Natural killer cell treated with Interleukin-12 subunit alpha and Interleukin-12 subunit beta and Interleukin-15 and Interleukin-18, amount 100 ng/mL, for 72 hours (primary cell): ENCODE data around the gene CNTN4. TPM values are rescaled to one million over a fixed set of nuclear protein-coding genes. Genes with fewer than 3 reads are reported as not detected.

Experiments
- ATAC-seq, 2 donors: fragments of 150-1000 bp; cut with Tn5 transposase in 1 of 2; sonication (Bioruptor Pico), chemical (Tn5 transposase) in 1 of 2; 2 replicates each; pipeline ENCODE4 v1.10.0; 2021
- DNase-seq: peaks from one replicate; pipeline ENCODE4 v3.0.0; 2022; ENCODE audit warnings: low spot score
- H3K27ac Mint-ChIP-seq, 2 donors: 1 replicate in 1 of 2; 2 replicates in 1 of 2; pipeline ENCODE4 v1.8.0; 2022; ENCODE audit warnings: mixed read lengths in 2 of 2, mild to moderate bottlenecking in 1 of 2, moderate library complexity in 1 of 2
- H3K27me3 Mint-ChIP-seq, 2 donors: 1 replicate in 1 of 2; 2 replicates in 1 of 2; pipeline ENCODE4 v1.8.0; 2022; ENCODE audit warnings: mixed read lengths in 2 of 2
- H3K36me3 Mint-ChIP-seq: one replicate; pipeline ENCODE4 v1.8.0; 2022; ENCODE audit warnings: mixed read lengths
- H3K4me1 Mint-ChIP-seq, 2 donors: 1 replicate in 1 of 2; 2 replicates in 1 of 2; pipeline ENCODE4 v1.8.0; 2022; ENCODE audit warnings: low read depth in 2 of 2, mixed read lengths in 2 of 2, mild to moderate bottlenecking in 1 of 2
- H3K4me3 Mint-ChIP-seq: one replicate; pipeline ENCODE4 v1.8.0; 2022; ENCODE audit warnings: mixed read lengths
- H3K9me3 Mint-ChIP-seq: 2 replicates; pipeline ENCODE4 v1.8.0; 2022; ENCODE audit warnings: mixed read lengths
- total RNA-seq, 2 donors: library from RNA; stranded (reverse); gene quantifications; one replicate each; pipeline ENCODE4 v1.2.3, GENCODE V29; 2022

CNTN4 gene
- total RNA-seq, 2 donors from 2014 or later, result not detected

DNA sequence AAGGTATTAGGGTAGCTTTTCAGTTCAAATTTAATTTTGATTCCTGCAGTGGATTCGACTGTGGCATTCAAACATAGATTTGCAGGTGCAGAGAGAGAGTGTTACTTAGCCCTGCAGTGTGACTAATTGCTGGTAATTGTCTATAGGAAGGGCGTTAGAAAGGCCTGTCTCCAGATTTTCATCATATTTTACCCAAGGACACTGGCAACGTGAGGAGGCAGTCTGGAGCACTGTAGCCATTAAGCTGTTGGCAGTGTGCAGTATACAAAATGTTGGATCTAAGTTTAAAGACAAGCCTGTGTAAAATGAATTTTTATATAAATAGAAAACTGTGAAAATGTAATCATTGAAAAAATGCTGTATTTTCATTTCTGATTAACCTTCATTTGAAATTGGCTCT is 342.9 kb downstream of the CNTN4 start:
- no peak for ATAC-seq
- Mint-ChIP-seq H3K27me3 (no peaks in the 10 kb centered on the region), H3K4me1 (no peaks in the 10 kb centered on the region), H3K4me3 (no peak overlapping the region), H3K9me3 (peaks cover 7% of the 10 kb centered on the region), H3K36me3 (no peaks in the 10 kb centered on the region), H3K27ac (no peak overlapping the region)
- no peak for DNase-seq

DNA sequence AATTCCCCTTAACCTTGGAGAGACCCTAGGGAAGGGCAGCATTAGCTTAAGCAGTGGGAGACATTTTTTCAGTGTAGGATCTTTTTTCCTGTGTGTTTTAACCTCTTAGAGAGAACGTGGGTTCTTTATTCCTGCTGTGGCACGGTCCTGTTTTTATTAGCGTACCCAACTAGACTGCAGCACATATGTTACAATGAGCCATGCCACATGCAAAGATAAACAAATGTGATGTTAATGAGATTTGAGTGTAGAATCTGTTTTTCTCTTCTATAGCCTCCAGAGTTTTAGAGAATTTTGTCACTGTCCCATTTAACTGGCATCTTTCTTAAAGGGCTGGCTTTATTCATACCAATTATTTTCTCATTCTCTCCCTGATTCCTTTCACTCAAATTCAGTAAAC is 347.5 kb downstream of the CNTN4 start:
- DNase-seq (no peak), ATAC-seq (no peak)
- Mint-ChIP-seq H3K27ac (no peak overlapping the region), H3K36me3 (no peaks in the 10 kb centered on the region), H3K4me1 (no peaks in the 10 kb centered on the region), H3K27me3 (no peaks in the 10 kb centered on the region), H3K4me3 (no peak overlapping the region), H3K9me3 (peaks cover 8% of the 10 kb centered on the region)

DNA sequence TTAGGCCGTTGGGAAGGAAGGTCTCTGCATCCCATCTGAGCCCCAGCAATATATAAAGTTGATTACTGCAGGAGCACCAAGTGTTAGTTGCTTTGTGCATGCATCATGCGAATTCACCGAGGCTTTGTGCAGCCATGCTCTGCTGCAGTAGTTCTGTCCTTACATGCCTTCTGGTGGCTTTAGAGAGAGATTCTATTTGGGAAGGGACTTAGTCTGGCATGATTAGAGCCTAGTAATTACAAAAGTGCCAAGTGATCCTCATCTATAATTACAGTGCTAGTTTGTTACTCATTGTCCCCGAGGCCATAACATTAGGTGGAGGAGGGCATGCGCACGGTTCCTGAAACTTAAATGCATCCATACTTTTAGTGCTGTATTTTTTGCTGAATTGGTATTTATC is 353.6 kb downstream of the CNTN4 start:
- Mint-ChIP-seq H3K4me3 (no peak overlapping the region), H3K4me1 (no peaks in the 10 kb centered on the region), H3K27ac (no peak overlapping the region), H3K27me3 (no peaks in the 10 kb centered on the region), H3K36me3 (no peaks in the 10 kb centered on the region), H3K9me3 (peaks cover 4% of the 10 kb centered on the region)
- no peak for ATAC-seq
- DNase-seq, result no peak

DNA sequence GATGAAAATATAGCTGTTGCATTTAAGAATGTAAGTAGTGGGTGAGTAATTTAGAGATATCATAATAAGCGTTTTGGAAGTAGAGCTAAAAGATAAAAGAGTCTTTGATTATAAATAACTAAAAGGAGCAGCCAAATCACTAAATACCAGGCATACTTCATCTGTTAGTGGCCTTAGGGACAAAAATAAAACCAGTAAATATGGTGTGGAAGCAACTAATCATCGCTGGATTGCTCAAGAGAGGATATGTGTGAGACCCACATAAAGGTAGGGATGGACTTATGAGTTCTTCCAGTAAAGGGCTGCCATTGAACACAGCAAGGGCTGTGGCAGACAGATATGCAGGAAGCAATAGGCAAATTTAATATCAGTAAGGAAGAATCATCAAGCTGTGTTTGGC is 356.2 kb downstream of the CNTN4 start:
- Mint-ChIP-seq H3K4me1 (no peaks in the 10 kb centered on the region), H3K4me3 (no peak overlapping the region), H3K36me3 (no peaks in the 10 kb centered on the region), H3K27ac (no peak overlapping the region), H3K27me3 (no peaks in the 10 kb centered on the region), H3K9me3 (peaks cover under 1% of the 10 kb centered on the region)
- ATAC-seq (no peak), DNase-seq (no peak)

DNA sequence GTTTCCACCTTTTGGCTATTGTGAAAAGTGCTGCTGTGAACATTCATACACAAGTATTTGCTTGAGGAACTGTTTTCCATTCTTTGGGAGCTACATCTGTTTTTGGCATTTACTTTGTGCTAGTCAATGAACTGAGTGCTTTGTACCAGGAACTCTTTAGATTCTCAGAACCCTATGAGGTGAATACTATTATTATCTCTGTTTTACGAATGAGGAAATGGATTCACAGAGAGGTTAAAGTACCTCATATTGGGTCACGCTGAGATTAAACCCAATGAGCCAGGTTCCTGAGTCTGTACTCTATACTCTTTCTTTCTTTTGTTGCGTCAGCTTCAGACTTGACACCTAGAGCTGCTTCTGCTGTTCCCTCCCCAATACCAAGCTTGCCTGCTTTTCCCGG is 358.1 kb downstream of the CNTN4 start:
- no peak for ATAC-seq
- H3K36me3 Mint-ChIP-seq, result no peaks in the 10 kb centered on the region
- H3K4me1 Mint-ChIP-seq, result no peaks in the 10 kb centered on the region
- DNase-seq, result no peak
- H3K4me3 Mint-ChIP-seq, result no peak overlapping the region
- H3K27ac Mint-ChIP-seq, result no peak overlapping the region
- no peaks in the 10 kb centered on the region for H3K27me3 Mint-ChIP-seq
- H3K9me3 Mint-ChIP-seq, result no peaks in the 10 kb centered on the region

DNA sequence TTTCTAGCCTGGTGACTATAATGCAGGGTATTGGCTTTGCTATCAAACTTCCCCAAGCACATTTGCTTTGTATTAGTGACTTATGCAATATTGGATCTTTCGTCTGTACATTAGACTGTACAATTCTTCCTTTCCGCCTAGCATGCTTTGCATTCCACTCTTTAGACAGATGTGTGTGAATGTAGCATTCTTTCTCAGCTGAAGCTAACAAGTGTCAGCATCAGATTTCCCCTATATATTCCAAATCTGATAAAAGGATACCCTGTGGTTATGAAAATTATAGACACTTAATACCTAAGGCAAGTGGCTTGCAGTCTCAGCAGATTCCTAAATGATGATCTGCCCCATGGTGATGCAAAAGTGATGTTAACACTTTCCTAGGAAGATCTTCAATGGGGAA is 360.1 kb downstream of the CNTN4 start:
- no peaks in the 10 kb centered on the region for H3K27me3 Mint-ChIP-seq
- DNase-seq (no peak), ATAC-seq (no peak)
- H3K36me3 Mint-ChIP-seq, result no peaks in the 10 kb centered on the region
- H3K27ac Mint-ChIP-seq, result no peak overlapping the region
- no peaks in the 10 kb centered on the region for H3K4me1 Mint-ChIP-seq
- H3K4me3 Mint-ChIP-seq, result no peak overlapping the region
- H3K9me3 Mint-ChIP-seq, result no peaks in the 10 kb centered on the region

DNA sequence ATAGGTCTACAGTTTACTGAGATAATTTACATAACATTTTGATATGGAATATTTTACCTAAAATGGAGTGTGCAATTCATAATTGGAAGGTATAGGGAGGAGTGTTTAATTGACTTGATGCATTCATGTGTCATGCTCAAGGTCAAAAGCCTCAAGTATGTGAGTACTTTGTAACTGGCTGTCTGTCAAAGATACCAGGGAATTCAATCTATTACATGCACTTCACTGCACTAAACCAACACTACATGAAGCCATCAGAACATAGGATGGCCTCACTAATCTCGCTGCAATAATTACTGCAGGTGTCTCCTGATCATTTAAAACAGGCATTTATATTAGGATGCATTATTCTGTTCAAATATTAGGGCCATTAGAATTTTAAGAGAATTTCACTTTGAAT is 367.2 kb downstream of the CNTN4 start:
- Mint-ChIP-seq H3K36me3 (no peaks in the 10 kb centered on the region), H3K9me3 (no peaks in the 10 kb centered on the region), H3K4me1 (no peaks in the 10 kb centered on the region), H3K4me3 (no peak overlapping the region), H3K27ac (no peak overlapping the region), H3K27me3 (no peaks in the 10 kb centered on the region)
- ATAC-seq (no peak), DNase-seq (no peak)

DNA sequence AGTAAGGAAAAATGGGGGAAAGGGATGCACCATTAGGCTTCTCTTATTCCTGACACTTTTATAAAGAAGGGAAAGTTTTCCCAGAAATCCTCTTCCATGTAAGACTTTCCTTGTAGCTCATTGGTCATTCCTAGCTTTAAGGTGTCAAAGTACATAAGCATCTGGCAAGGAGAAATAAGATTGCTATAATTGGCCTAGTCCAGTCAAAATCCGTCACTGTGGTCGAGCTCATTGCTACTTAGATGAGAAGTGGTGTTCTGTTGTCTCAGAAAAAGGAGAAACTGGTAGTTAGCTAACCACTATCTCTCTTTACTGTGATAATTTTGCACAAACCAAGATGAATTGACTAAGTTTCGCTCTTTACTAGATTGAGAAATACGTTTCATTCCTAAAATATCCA is 370.1 kb downstream of the CNTN4 start:
- H3K27me3 Mint-ChIP-seq, result no peaks in the 10 kb centered on the region
- DNase-seq, result no peak
- peaks cover 8% of the 10 kb centered on the region for H3K9me3 Mint-ChIP-seq
- H3K36me3 Mint-ChIP-seq, result no peaks in the 10 kb centered on the region
- no peak for ATAC-seq
- no peak overlapping the region for H3K4me3 Mint-ChIP-seq
- H3K4me1 Mint-ChIP-seq, result no peaks in the 10 kb centered on the region
- no peak overlapping the region for H3K27ac Mint-ChIP-seq

DNA sequence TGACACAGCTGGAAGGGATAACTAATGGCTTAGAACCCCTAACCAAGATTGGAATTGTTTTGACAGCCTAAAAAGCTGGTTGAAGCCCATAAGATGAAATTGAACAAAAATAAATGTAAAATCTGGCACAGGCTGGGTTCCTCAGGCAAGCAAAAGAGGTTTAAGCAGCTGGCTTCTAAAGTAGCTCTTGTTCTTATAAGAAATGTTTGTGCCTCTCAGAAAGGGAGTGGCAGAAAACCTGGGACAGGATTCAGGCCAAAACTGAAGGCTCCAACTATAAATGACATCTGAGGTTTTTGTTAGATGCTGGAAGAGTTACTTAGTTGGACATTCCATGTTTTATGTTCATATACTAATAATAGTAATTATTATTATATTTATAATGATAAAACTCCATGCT is 378.3 kb downstream of the CNTN4 start:
- Mint-ChIP-seq H3K36me3 (no peaks in the 10 kb centered on the region), H3K9me3 (peaks cover 13% of the 10 kb centered on the region), H3K4me3 (no peak overlapping the region), H3K27ac (no peak overlapping the region), H3K4me1 (no peaks in the 10 kb centered on the region), H3K27me3 (no peaks in the 10 kb centered on the region)
- no peak for DNase-seq
- ATAC-seq, result no peak

DNA sequence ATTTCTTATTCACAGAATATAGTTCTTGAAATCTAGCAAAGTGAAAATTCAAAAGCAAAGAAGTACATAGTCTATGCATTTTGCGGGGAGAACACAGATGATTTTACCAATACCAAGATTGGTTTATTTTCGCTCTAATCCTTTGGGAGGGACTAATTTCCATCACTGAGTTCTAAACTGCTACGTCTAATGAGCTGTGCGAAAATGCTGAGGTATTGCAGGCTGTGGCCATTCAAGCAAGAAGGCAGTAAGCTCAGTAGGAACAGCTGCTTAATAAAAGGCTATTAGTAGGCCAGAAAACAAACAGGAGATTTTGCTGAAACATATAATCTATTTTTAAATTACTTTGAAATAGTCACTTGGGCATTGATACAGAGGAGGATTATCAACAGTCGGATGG is 379.0 kb downstream of the CNTN4 start:
- Mint-ChIP-seq H3K27ac (no peak overlapping the region), H3K27me3 (no peaks in the 10 kb centered on the region), H3K9me3 (peaks cover 11% of the 10 kb centered on the region), H3K4me3 (no peak overlapping the region), H3K4me1 (no peaks in the 10 kb centered on the region), H3K36me3 (no peaks in the 10 kb centered on the region)
- ATAC-seq (no peak), DNase-seq (no peak)

DNA sequence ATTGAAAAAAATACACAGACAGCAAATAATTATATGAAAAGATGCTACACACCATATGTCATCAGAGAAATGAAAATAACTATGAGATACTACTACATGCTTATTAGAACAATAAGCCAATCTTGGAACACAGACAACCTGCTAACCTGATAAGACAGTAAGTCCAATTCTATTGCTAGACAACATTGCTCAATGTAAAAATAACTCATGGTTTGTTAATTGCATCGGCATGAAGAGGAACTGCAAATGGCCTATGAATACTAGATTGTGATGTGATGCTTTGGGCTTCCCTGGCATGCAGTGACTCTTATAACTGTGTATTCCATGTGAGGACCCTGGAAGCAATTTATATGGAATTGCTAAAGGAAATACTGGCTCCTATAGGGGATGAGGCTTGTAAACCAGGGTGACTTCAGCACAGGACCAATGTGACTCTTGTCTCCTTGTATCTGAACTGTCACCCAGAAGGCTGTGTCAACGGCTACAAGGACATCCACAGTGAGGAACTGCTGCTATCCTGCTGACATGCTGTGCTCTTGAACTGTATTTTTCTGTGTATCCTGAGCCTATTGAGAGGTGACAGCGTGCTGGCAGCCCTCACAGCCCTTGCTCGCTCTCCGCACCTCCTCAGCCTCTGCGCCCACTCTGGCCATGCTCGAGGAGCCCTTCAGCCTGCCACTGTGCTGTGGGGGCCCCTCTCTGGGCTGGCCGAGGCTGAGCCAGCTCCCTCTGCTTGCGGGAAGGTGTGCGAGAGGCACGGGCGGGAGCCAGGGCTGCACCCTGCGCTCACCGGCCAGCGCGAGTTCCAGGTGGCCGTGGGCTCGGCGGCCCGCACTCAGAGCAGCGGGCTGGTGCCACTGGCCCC is 385.7 kb downstream of the CNTN4 start:
- Mint-ChIP-seq H3K36me3 (no peaks in the 10 kb centered on the region), H3K4me3 (no peak overlapping the region), H3K4me1 (no peaks in the 10 kb centered on the region), H3K27me3 (no peaks in the 10 kb centered on the region), H3K27ac (no peak overlapping the region), H3K9me3 (peaks cover 12% of the 10 kb centered on the region)
- ATAC-seq, result no peak
- DNase-seq, result no peak

DNA sequence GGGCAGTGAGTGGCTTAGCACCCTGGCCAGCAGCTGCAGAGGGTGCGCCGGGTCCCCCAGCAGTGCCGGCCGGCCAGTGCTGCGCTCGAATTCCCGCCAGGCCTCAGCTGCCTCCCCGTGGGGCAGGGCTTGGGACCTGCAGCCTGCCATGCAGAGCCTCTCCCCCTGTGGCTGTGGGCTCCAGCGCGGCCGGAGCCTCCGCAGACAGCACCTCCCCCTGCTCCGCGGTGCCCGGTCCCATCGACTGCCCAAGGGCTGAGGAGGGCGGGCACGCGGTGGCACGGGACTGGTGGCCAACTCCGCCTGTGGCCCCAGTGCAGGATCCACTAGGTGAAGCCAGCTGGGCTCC is 386.3 kb downstream of the CNTN4 start:
- H3K4me3 Mint-ChIP-seq, result no peak overlapping the region
- no peak overlapping the region for H3K27ac Mint-ChIP-seq
- H3K36me3 Mint-ChIP-seq, result no peaks in the 10 kb centered on the region
- no peaks in the 10 kb centered on the region for H3K27me3 Mint-ChIP-seq
- H3K9me3 Mint-ChIP-seq, result peaks cover 12% of the 10 kb centered on the region
- H3K4me1 Mint-ChIP-seq, result no peaks in the 10 kb centered on the region
- DNase-seq (no peak), ATAC-seq (no peak)

DNA sequence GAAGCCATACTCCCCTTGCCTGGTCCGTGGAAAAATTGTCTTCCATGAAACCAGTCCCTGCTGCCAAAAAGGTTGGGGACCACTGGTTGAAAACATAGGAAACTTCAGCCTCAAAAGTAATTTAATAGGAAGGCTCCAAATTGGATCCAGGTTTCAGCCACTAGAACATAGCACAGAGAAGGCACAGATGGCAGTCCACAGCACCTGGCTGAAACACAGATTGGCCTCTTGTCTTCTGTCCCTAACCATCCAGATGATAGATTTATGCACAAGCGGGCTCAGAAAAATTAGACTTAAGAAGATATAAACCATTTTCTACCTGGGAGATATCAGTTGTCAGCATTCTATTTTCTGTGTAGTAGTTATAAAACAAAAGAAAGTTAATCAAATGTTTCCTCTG is 397.1 kb downstream of the CNTN4 start:
- H3K4me3 Mint-ChIP-seq, result no peak overlapping the region

DNA sequence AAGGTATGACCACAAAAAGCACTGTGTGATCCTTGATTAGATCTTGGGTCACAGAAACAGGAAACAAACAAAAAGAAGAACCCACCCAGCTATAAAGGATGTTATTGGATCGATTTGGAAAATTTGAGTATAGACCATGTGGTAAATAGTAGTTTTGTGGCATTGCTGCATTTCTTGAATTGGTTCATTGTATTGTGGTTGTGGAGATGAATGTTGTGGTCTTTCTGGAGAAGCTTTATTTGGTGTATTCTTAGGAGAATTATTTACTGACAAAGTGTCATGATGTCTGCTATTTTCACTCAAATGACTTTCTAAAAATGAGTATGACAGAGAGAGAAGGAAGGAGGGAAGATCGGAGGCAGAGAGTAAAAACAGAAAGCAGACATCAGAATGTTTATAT is 406.2 kb downstream of the CNTN4 start:
- peaks cover 14% of the 10 kb centered on the region for H3K9me3 Mint-ChIP-seq
- H3K4me3 Mint-ChIP-seq, result no peak overlapping the region
- no peak overlapping the region for H3K27ac Mint-ChIP-seq
- no peaks in the 10 kb centered on the region for H3K27me3 Mint-ChIP-seq
- no peaks in the 10 kb centered on the region for H3K4me1 Mint-ChIP-seq
- ATAC-seq (no peak), DNase-seq (no peak)
- no peaks in the 10 kb centered on the region for H3K36me3 Mint-ChIP-seq

More for the DNA sequence above, 397.1 kb downstream of the CNTN4 start:
- Mint-ChIP-seq H3K27ac (no peak overlapping the region), H3K27me3 (no peaks in the 10 kb centered on the region), H3K9me3 (no peaks in the 10 kb centered on the region), H3K4me1 (no peaks in the 10 kb centered on the region), H3K36me3 (no peaks in the 10 kb centered on the region)
- DNase-seq, result no peak
- no peak for ATAC-seq

DNA sequence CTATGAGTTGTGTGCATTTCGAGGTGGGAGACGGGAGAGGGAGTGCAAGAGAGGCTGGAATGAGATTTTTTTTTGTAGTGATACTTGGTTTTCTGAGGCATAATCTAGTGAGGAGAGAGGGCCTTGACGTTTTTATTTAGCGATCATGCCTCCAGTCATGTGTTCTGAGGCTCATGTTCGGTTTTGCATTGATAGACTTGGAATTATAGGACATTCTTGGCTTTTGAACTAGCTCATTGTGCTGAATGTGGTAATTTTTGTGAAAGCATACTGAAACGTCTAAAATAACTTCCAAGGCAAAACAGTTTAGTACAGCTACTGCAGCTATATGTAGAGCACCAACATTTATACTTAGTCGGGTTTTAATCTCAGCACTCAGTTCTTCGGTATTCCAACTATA is 408.1 kb downstream of the CNTN4 start:
- peaks cover 14% of the 10 kb centered on the region for H3K9me3 Mint-ChIP-seq
- H3K4me1 Mint-ChIP-seq, result no peaks in the 10 kb centered on the region
- DNase-seq (no peak), ATAC-seq (no peak)
- H3K27ac Mint-ChIP-seq, result no peak overlapping the region
- no peak overlapping the region for H3K4me3 Mint-ChIP-seq
- no peaks in the 10 kb centered on the region for H3K27me3 Mint-ChIP-seq
- H3K36me3 Mint-ChIP-seq, result no peaks in the 10 kb centered on the region
